ENCODE results near the gene ATF3.
"Not testable (repeated sequence)": the region's sequence is repeated elsewhere in the genome, so short reads cannot be mapped to it uniquely, and the experiment has no call there.

Gene ATF3

DNA sequence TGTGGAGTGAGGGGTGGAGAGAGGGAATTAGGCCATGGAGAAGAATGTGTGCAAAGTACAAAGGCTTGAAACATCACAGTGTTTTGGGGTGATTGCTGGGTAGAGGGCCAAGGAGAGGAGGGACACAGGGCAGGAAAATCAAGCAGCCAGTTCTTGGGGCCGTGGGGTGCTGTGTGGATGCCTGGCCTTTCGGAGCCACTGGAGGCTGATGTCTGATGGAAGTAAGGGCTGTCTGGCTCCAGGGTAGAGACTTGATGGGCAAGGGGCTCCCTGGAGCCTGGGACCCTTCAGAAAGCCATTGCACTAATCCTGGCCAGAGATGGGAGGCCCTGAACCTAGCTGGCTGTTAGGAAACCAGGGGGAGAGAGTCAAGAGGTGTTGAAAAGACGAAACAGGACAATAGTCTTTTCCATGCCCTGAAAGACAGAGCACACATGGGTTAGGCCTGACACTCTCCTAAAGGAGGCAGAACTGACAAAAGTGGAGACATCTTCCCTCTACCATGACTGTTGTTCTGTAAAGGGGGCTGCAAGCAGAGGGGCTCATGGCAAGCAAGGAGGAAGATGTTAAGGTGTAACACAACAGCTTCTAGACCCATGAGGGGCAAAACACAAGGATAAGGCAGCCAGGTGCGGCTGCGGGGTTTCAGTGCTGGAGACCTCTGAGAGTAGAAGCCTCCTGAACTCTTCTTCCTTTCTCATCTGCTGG lies 21.0 kb downstream of the ATF3 start:
- DNase-seq = no peak

DNA sequence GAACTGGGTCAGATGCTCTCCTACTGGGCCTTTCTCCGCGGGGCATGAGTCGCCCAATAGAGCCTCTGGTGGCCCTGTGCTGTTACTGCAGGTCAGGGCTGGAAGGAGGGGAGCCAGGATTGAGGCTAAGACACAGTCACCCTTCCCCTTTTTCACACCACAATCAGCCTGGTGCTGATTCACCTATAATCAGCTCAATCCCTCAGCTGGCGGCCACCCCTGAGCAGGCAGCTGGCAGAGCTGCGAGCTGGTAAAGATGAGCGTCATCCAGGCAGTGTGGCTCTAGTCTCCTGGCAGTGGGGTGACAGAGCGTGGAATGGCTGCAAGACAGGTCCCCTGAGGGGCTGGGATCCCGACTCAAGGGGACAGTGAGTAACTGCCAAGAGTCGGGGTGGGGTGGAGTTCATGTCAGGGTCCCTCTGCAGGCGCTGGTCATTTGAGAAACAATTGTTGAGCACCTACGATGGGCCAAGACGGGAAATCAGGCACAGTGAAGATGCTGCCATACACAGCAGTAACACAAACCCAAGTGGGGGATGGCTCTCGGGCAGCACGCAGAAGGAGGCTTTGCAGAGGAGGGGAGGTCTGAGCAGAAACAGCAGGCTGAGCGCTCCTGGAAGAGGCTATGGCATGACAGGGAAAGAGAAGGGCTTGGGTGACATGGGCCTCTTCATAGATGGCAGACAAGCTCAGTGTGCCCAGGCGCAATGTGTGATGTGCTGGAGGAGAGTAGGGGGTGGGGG lies 21.8 kb downstream of the ATF3 start:
- DNase-seq = peak; percentile 56

DNA sequence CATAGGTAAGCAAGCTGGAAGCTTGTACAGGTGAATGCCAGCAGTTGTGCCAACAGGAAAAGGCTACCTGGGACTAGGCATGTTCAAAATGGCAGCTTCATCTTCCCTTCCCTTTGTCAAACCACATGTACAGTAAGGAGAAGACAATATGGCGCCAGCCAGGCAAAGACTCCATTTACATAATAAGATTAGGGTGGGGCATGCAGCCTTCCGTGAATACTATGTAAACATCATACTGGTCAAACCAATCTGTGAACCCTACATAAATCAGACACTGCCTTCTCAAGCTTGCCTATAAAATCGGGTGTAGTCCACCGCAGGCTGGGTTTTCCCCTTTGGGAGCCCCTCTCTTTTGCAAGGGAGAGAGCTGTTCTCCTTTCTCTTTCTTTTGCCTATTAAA lies 24.6 kb downstream of the ATF3 start:
- peak; percentile 24 for DNase-seq

DNA sequence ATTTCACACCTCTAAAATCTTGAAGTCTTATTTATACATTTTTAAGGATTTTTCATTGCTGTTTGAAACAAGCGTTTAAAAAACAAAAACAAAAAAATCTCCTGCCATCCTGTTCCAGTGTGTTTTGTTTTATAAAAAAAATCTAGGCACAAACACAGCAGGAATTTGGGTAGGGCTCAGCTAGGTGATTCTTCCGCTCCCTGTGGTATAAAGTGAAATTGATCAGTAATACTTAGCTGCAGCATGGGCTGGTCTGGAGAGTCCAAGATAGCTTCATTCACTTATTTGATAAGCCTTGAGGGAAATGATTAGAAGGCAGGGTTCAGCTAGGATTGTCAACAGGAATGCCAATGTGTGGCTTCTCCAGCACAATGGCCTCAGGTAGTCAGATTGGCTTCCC lies 25.7 kb downstream of the ATF3 start:
- DNase-seq = no peak

DNA sequence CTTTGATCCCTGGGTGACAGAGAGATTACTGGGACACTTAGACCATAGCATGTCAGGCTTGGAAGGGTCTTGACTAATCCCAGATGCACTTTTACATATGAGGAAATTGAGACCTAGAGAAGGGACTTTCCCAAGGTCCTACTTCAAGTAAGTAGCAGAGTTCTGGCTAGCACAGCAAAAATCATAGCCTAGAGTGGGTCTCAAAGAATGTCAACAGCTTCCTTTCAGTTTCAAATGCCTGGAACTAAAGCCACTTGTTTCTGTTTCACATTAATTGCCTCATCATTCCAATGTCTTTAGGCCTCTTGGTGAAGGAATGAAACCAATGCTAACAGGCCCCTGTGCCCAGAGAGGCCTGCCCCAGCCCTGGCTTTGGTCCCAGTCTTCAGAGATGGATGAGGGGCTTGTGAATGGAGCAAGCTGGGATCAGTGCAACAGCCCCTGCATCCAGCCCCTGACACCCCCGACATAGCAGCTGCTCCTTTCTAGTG lies 26.6 kb downstream of the ATF3 start:
- DNase-seq = peak; percentile 58

DNA sequence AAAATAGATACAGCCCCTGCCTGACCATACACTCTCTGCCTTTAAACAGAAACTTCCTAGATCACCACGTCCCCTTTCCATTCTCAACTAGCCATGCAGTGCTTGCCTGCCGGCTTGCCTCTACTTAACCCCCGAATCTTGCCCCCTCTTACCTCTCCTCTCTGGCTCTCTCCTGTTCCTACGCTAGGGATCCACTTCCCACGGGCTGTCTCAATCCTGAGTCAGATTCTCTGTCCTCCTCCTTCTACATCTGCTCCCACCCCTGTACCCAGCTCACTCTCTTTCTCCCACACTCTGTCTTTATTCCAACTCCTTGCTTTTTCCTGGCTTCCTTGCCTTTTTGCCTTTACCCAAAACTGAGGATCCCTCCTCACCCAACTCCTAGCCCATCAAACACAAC lies 29.3 kb downstream of the ATF3 start:
- DNase-seq = peak; percentile 34

DNA sequence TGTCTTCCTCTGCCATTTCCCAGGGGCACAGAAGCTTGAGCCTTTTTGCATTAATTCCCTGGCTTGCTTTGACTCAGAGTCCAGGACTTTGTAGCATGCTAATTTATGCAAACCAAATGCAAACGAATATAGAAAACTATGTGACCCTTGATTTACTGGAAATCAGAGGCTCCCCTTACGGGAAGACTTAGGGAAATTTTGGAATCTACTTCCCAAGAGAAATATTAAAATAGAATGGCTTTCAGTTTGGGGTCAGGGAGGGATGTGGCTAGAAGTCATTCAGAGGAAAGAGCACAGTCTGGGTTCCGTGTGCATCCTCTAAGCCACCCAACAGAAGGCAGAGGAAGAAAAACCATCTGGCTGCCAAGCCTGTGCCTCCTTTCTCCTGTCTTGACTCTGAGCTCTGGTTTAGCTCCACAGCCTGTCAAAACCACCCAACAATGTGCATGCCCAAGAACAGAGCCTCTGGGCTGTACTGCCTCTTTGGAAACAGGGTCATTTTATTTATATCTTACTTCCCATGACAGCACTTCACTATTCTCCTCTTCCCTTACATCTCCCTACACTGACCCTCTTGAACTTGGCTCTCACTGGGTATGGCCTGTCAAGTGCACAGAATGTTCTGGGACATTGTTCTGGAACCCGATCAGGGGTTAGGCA lies 30.1 kb downstream of the ATF3 start:
- peak; percentile 32 for DNase-seq

DNA sequence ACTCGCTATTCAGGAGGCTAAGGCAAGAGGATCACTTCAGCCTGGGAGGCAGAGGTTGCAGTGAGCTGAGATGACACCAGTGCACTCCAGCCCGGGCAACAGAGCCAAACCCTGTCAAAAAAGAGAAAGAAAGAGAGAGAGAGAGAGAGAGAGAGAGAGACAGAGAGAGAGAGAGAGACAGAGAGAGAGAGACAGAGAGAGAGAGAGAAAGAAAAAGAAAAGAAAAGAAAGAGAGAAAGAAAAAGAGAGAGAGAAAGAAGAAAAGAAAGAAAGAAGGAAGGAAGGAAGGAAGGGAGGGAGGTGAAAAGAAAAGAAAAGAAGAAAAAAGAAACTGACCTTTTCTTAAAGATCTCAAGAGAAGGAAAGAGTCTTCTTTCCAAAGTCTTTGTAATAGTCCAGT lies 31.0 kb downstream of the ATF3 start:
- DNase-seq = not testable (repeated sequence)

DNA sequence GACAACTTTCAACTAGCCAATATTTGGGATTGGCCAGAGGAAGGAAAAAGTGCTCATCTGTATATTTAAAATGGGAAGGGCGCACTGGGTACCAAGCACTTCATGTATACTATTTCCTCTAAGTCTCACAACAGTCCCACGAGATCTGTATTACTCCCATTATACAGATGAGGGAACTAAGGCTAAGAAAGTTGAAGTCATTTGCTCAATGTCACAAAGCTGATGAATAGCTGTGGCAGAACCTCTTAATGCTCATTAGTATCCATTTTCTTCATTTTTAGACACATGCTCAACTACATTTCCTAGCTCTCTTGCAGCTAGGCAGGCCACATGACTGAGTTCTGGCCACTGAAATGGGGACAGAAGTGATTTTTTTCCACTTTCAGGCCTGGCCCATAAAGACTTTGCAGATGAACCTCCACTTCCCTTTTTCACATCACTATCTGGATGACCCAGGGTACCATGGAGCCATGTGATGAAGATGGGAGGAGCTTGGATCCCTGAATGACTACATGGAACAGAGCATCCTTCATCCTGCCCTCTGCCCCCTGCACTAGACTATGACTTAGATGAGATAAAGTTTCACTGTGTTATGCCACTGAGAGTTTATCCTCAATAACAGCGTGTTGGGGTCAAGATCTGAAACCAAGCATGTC lies 31.8 kb downstream of the ATF3 start:
- DNase-seq = peak; percentile 25

DNA sequence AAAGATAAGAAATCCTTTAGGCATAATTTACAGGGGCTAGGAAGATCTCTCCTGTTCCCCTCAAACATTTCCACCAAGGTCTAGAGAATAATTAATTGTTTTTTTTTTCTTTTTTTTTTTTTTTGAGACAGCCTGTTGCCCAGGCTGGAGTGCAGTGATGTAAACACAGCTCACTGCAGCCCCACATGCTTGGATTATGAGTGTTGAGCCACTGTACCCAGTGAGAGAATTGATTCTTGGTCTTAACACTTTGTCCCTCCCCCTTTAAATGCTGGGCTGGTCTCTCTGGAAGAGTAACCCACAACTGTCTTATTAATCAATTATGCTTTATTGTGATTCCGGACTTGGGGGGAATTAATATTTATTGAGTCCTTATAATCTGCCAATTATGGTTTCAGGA lies 33.4 kb downstream of the ATF3 start:
- no peak for DNase-seq

DNA sequence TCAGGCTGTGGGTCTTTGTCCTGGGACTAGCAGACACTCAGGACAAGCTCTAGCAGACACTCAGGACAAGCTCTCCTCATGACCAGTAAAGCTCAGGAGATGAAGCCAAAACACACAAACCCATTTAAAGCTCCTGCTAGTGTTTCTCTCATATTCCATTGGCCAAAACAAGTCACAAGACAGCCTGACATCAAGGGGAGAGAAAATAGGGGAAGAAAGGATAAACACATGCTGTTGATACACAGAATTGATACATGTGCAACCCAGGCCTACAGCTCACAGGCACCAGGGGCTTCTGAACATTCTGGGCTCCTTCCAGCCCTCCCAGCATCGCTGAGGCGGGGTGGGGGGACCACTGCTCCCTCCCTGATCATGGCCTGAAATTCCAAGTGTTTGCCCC lies 35.3 kb downstream of the ATF3 start:
- peak; percentile 35 for DNase-seq

DNA sequence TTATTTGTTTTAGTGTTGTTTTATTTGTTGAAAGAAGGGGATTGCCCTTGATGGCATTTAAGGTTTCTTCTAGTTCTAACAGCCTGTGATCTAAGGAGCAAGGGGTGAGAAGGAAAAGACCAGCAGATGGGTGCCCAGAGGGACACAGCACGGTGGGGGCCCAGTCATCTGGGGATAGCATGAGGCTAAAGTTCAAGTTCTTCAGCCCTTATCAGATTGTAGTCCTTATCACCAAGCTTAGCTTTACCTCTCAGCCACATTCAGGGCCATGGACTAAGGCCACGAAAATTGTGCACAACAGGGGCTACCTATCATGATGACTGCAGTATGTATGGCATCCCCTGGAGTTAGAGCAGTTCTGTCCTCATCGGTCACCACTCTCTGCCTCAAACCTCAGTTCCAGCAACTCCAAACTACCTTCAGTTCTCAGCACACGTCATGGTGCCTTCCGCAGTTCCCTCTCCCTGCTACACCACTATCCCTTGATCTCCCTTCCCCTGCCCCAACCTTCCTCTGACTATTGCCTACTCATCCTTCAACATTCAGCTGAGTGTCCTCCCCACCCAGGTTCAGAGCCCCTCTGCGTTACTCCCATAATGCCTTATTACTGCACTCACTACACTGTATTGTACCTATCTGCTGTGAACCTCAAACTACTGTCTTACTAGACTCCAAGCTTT lies 36.4 kb downstream of the ATF3 start:
- no peak for DNase-seq

DNA sequence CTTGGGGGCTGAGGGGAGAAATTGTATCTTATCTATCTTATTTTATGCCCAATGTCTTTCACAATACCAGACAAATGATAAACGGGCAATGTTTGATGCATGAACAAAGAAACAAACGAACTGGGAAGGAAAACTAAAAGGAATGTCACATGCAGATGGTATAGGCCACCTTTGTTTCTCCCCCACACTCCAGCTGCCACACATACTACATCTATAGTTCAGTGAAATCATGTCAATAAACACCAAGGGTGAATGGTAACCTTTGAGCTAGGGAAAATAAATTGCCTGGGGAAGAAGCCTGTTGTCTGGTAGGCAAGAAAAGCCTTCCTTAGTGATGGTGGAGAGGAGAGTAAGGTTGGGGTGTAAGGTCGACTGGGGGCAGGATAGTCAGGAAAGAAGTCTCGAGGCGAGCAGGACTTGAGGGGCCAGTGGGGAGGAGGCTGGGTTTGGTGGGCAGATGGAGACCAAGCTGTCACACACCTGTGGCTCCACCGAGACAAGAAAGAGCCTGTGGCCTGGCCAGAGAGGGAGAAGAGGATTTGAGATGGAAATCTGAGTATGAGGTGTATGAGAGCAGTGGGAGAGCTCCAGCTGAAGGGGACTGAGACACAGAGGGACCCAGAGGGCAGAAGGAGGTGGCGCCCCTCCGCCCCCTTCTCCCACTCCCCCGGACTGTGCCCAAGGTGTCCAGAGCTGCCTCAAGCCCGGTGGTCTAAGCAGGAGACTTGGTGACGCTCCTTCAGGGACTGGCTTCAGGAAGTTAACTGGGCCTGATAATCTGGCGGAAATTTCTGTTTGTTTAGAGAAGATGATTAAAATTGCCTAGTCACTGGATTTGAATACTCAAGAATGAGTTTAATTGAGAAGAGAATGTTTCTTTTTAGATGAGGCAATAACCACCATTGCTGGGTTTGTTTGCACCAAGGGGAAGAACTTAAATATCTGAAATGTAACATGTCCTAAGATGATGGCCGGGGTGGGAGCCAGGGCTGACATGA lies 37.3 kb downstream of the ATF3 start:
- DNase-seq = peak; percentile 3

DNA sequence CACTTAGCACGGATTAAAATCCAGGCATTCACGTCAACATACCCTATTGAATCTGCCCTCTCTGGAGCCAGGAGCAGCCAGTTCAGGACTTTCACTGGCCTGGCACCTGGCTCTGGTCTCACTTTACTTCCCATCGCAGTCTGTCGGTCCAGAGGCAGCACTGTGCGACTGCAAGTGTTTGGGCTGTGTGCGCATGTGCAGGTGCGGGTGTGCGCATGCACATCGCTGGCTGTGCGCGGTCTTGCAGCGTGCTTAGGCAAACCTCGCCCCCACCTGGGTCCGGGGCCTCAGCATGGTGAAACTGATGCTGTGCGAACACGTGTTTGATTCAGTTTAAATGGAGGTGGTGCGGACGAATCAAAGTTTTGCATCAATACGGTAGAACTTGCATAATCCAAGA lies 38.0 kb downstream of the ATF3 start:
- peak; percentile 20 for DNase-seq

DNA sequence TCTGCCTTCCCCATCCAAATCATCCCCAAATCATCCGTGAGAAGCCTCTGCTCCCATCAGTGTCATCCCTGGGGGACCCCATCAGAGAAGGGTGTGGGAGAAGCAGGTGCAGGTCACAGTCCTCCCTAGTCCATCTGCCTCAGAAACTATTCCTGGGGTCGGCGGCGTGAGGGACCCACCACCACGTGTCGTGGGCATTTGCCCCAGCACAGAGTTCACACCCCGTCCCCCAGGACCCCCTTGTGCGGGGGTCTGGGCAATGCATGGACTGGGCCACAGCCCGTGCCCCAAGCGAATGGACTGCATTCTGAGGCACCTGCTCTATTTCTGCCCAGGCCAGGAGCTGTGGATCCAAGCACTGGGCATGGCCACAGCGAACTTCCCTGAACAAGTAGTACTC lies 38.4 kb downstream of the ATF3 start:
- DNase-seq = peak; percentile 37

DNA sequence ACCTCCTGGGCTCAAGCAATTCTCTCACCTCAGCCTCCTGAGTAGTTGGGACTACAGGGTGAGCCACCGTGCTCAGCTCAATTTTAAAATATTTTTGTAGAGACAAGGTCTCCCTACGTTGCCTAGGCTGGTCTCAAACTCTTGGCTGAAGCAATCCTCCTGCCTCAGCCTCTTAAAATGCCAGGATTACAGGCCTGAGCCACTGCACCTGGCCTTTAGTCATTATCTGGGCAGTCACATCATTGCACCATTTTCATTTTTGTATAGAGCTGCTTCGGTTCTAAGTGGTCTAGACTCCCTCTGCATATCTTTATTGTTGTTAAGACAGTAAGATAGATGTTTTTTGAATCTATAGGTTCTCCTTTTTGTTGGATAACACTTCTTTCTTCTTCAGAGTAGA lies 39.9 kb downstream of the ATF3 start:
- no peak for DNase-seq

DNA sequence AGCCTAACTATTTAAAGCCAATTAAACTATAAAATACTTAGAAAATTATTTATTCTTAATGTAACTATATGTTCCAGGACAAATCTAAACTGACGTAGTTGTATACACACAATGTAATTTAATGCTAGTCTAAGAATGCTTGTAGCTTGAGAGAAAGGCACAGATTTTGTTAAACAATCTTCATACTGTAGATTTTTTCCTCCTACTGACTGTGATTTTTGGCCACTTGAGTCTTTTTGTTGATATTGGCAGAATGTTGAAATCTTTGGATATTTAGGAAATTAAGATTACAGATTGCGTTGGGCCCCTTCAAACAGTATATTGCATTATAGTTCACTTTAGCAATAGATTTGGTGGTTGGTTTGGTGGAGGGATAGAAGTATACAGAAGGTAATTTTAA lies 40.5 kb downstream of the ATF3 start:
- no peak for DNase-seq

DNA sequence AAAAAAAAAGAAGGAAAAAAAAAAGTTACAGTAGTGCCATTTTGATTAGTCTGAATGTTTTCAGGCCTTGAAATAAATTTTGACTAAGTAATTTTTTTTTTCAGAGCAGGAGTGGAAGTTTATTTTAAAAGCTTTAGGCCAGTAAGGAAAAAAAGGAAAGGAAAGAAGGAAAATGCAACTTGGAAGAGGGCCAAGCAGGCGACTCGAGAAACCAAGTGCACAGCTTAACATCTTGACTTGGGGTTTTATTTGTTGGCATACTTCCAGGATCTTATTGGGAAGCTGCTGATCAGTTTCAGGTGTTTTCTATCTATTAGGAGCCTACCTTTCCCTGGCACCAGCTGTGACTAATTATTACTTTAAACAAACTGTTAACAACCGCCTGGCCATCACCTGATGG lies 41.7 kb downstream of the ATF3 start:
- peak; percentile 37 for DNase-seq

DNA sequence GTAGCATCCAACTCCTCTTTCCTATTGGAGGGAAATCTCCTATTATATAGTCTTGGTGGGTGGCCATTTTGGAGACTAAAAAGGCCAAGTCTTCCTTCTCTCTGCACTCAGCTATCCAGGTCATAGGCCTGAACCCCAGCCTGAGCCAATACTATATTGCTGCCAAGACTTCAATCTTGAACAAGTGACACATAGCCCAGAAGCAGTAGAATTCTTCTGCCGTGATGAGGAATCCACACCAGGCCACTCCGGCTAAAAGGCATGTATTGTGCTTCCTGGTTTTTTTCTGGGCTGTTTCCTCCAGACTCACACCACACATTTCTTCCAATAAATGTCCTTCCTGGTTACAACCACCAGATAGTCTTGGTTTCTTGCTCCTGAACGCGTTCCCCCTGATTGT lies 43.0 kb downstream of the ATF3 start:
- DNase-seq = peak; percentile 15

DNA sequence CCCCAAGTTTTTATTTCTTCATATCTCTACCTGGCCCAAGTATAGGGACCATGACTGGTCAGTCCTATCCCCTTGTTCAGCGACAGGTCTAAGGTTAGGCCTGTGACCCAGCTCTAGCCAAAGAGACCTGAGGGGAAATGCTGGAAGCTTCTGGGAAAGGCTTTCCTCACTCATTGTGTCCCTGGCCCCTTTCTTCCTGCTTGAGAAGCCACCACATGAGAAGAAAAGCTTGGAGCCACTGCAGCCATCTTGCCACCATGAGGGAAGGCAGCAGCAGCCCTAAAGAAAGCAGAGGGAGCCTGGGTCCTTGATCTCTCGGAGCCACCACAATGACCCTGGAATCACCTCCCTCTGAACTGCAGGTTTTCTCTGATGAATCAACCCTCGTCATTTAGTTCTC lies 43.4 kb downstream of the ATF3 start:
- DNase-seq = peak; percentile 35

DNA sequence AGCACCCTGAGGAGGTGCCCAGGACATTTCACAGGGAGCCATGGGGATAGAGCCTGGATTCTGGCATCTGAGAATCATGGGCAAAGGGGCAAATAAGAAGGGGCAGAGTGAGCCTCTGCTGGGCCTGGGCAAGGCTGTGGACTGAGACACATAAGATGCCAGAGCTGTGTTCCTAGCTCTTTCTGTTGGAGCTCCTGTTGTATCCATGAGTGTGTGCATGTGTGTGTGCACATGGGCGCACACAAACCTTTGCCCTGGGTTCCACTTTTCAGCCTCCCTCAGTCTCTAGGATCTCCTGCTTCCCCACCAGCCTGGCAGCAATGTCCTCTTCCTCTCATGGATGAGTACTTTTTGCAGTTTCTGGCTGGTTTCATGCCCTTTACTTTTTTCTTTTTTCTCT lies 44.0 kb downstream of the ATF3 start:
- no peak for DNase-seq
